K562 (cell line): ENCODE data around the gene EEF2K. TPM values are rescaled to one million over a fixed set of nuclear protein-coding genes. Genes with fewer than 3 reads are reported as not detected.

Experiments used
- ATAC-seq: fragments of 200-7000 bp; cut with Tn5 transposase; 3 replicates; pipeline ENCODE4 v1.9.1; 2020; ENCODE audit warnings: moderate library complexity
- BruUV-seq: library from RNA; stranded (reverse); fragments of 400-500 nt; replicated peaks from 2 replicates; lab custom pipeline; 2021; lab: Mats Ljungman, UMichigan
- CTCF ChIA-PET: fragments of 300-600 bp; formaldehyde crosslinking; extraction: SDS; loops from one replicate; lab custom pipeline; 2021; ENCODE audit warnings: low intra/inter-chr PET ratio; lab: Yijun Ruan, JAX
- POLR2A ChIA-PET: fragments of 300-600, 350-650 bp; sonication (Branson Sonifier 250); formaldehyde crosslinking; extraction: SDS; loops from one replicate; lab custom pipeline; 2021; ENCODE audit warnings: antibody characterized with exemption, inconsistent platforms; lab: Yijun Ruan, JAX
- DNase-seq, 4 experiments: peaks; one replicate each; pipeline versions ENCODE4 v3.0.0 to v3.0.0-alpha.2; 2011 to 2018; ENCODE audit warnings: low spot score in 3 of 4, mixed read lengths in 3 of 4; ENCODE audit errors: extremely low read depth in 1 of 4
- FAIRE-seq: peaks from 2 replicates; lab custom pipeline; 2011; peaks lifted over from hg19 to GRCh38; lab: Jason Lieb, UNC
- H2AFZ ChIP-seq: 2 replicates; pipeline ENCODE4 v1.6.0; 2011; ENCODE audit warnings: low read depth, low read length, control low read depth, inconsistent platforms
- H3K27ac ChIP-seq: fragments of 200-600 bp; 3 replicates; pipeline ENCODE4 v1.8.0; 2011; ENCODE audit warnings: low read depth, mild to moderate bottlenecking, control low read depth, inconsistent platforms, low read length, moderate library complexity, mixed read lengths; ENCODE audit errors: extremely low read depth
- H3K27me3 ChIP-seq, 2 experiments: fragments of 300-600 bp in 1 of 2; 2 replicates in 1 of 2; 3 replicates in 1 of 2; pipeline versions ENCODE4 v1.6.0 to v1.8.0; 2011; ENCODE audit warnings: inconsistent platforms in 2 of 2, low read length in 2 of 2, mild to moderate bottlenecking in 1 of 2, mixed read lengths in 1 of 2, moderate library complexity in 1 of 2; ENCODE audit not compliant: control insufficient read depth in 2 of 2, insufficient read depth in 2 of 2
- H3K36me3 ChIP-seq: fragments of 300-600 bp; 3 replicates; pipeline ENCODE4 v1.8.0; 2011; ENCODE audit warnings: mild to moderate bottlenecking, low read length, inconsistent platforms; ENCODE audit not compliant: control insufficient read depth, insufficient read depth
- H3K4me1 ChIP-seq, 2 experiments: fragments of 200-600 bp in 1 of 2; replicated peaks in 1 of 2; 2 replicates in 1 of 2; 3 replicates in 1 of 2; pipeline versions ENCODE4 v1.5.1 to v1.8.0; 2011; ENCODE audit warnings: inconsistent platforms in 2 of 2, low read length in 2 of 2, mild to moderate bottlenecking in 1 of 2, mixed read lengths in 1 of 2, moderate library complexity in 1 of 2; ENCODE audit not compliant: control insufficient read depth in 2 of 2, insufficient read depth in 2 of 2
- H3K4me2 ChIP-seq: 2 replicates; pipeline ENCODE4 v1.6.1; 2011; ENCODE audit warnings: low read length, control low read depth, inconsistent platforms, mixed read lengths; ENCODE audit not compliant: insufficient read depth
- H3K4me3 ChIP-seq: fragments of 200-600 bp; sonication (generic), shearing (Covaris generic); 2 replicates; pipeline ENCODE4 v1.5.1; 2016; ENCODE audit warnings: control low read depth, inconsistent platforms
- H3K79me2 ChIP-seq: fragments of 200-600 bp; 3 replicates; pipeline ENCODE4 v1.8.0; 2011; ENCODE audit warnings: low read length, inconsistent platforms; ENCODE audit not compliant: control insufficient read depth, insufficient read depth
- H3K9ac ChIP-seq, 2 experiments: 2 replicates each; pipeline versions ENCODE4 v1.6.0 to v1.6.1; 2011; ENCODE audit warnings: low read depth in 2 of 2, low read length in 2 of 2, control low read depth in 1 of 2, inconsistent platforms in 1 of 2, mild to moderate bottlenecking in 1 of 2, mixed read lengths in 1 of 2; ENCODE audit not compliant: insufficient read depth in 1 of 2
- H3K9me1 ChIP-seq: one replicate; pipeline ENCODE4 v1.6.0; 2011; ENCODE audit warnings: inconsistent platforms, mild to moderate bottlenecking, low read length, moderate library complexity; ENCODE audit not compliant: control insufficient read depth, insufficient read depth
- H3K9me3 ChIP-seq: replicated peaks from 2 replicates; pipeline ENCODE4 v1.5.1; 2011; ENCODE audit warnings: low read depth, low read length, inconsistent platforms; ENCODE audit not compliant: control insufficient read depth, insufficient read depth
- H4K20me1 ChIP-seq: replicated peaks from 2 replicates; pipeline ENCODE4 v1.6.1; 2011; ENCODE audit warnings: low read length, inconsistent platforms, mixed read lengths; ENCODE audit not compliant: control insufficient read depth, insufficient read depth
- ETV6 ChIP-seq, 3 experiments: fragments of 150-350 bp in 1 of 3; sonication (generic) in 1 of 3; formaldehyde crosslinking in 1 of 3; IDR thresholded peaks; 2 replicates each; pipeline versions ENCODE4 v1.6.1 to v1.8.0; 2014 to 2022; ENCODE audit warnings: borderline replicate concordance in 2 of 3, low read depth in 2 of 3, antibody characterized with exemption in 1 of 3, low read length in 1 of 3, mild to moderate bottlenecking in 1 of 3, missing genetic modification reagents in 1 of 3
- GTF2A2 ChIP-seq: IDR thresholded peaks from 2 replicates; pipeline ENCODE4 v1.6.1; 2016; ENCODE audit warnings: mild to moderate bottlenecking, missing genetic modification characterization, missing compliant biosample characterization
- HDAC6 ChIP-seq: IDR thresholded peaks from 2 replicates; pipeline ENCODE4 v1.6.1; 2012; ENCODE audit warnings: low read depth, mild to moderate bottlenecking, control low read depth, inconsistent platforms, low read length, moderate library complexity
- JUNB ChIP-seq: fragments of 450-650 bp; formaldehyde crosslinking; conservative IDR thresholded peaks from 2 replicates; pipeline ENCODE4 v1.4.0; 2020; ENCODE audit warnings: mild to moderate bottlenecking
- MXI1 ChIP-seq: IDR thresholded peaks from 2 replicates; pipeline ENCODE4 v1.6.1; 2011; ENCODE audit warnings: low read depth, mild to moderate bottlenecking, improper control_type of control experiment, low read length
- POLR2AphosphoS5 ChIP-seq: IDR thresholded peaks from 2 replicates; pipeline ENCODE4 v1.6.1; 2011; ENCODE audit warnings: mild to moderate bottlenecking, low read depth, low read length, moderate library complexity; ENCODE audit not compliant: control insufficient read depth, insufficient read depth
- RBM25 ChIP-seq: fragments of 200-400 bp; formaldehyde crosslinking; IDR thresholded peaks from 2 replicates; pipeline ENCODE4 v1.6.1; 2018; ENCODE audit warnings: low read length, low read depth, moderate library complexity; ENCODE audit not compliant: severe bottlenecking
- ZBTB17 ChIP-seq: fragments of 450-650 bp; formaldehyde crosslinking; IDR thresholded peaks from 2 replicates; pipeline ENCODE4 v1.4.0; 2020; ENCODE audit warnings: mild to moderate bottlenecking
- ZNF197 ChIP-seq: fragments of 200-800 bp; sonication (Bioruptor generic); IDR thresholded peaks from 2 replicates; pipeline ENCODE4 v1.6.1; 2016; ENCODE audit warnings: low read depth, missing genetic modification characterization, missing compliant biosample characterization
- ZNF551 ChIP-seq: fragments of 250-450 bp; sonication (Bioruptor Pico); IDR thresholded peaks from 2 replicates; pipeline ENCODE4 v1.5.0; 2021; ENCODE audit warnings: mild to moderate bottlenecking, moderate library complexity
- WGBS: fragments of 100-300 bp; shearing (Covaris generic); methylation state at CpG from one replicate; pipeline ENCODE4 v1.1.6; 2016; ENCODE audit warnings: low coverage, mixed read lengths; ENCODE audit not compliant: insufficient coverage; ENCODE audit errors: missing lambda C conversion rate; 5-methylcytosine and 5-hydroxymethylcytosine counted together
- in situ Hi-C: fragments of 300-500 bp; cut with MboI; formaldehyde crosslinking; loops from 4 replicates; pipeline ENCODE4 v1.15.0; 2018; ENCODE audit warnings: inconsistent platforms, mixed read lengths
- intact Hi-C: fragments of 100-400 bp; cut with micrococcal nuclease; formaldehyde crosslinking; loops from 2 replicates; pipeline ENCODE4 v1.14.2; 2022
- polyA plus RNA-seq, 8 experiments: library from polyadenylated mRNA; depleted of rRNA in 4 of 8; stranded (reverse) in 5 of 8; unstranded in 3 of 8; fragments of >200 nt; fragmentation: Nextera tagmentation in 2 of 8; fragmentation: Illumina TruSeq in 1 of 8; extraction: Ambion mirVana in 2 of 8; extraction: Trizol in 1 of 8; gene quantifications; 2 replicates each; pipeline versions ENCODE4 v1.2.1 to v1.2.3, GENCODE V29; 2011 to 2014; ENCODE audit warnings: inconsistent platforms in 1 of 8, missing spikeins in 1 of 8
- total RNA-seq, 7 experiments: library from RNA; depleted of rRNA in 6 of 7; stranded (reverse); fragments of >200 nt in 6 of 7; fragmentation: Illumina TruSeq in 2 of 7; extraction: Trizol in 2 of 7; gene quantifications; 2 replicates each; pipeline versions ENCODE4 v1.2.1 to v1.2.3, GENCODE V29; 2011 to 2021; ENCODE audit warnings: low replicate concordance in 1 of 7
- TF ChIP-seq, protein P1 (sequence below): fragments of 450-650 bp; IDR thresholded peaks from 2 replicates; pipeline ENCODE4 v1.6.1; 2016; ENCODE audit warnings: missing biosample characterization, missing genetic modification characterization
- TF ChIP-seq, protein P2 (sequence below), 3 experiments: IDR thresholded peaks in 2 of 3; conservative IDR thresholded peaks in 1 of 3; 2 replicates each; pipeline ENCODE4 v1.5.1; 2011 to 2012; ENCODE audit warnings: low read length in 3 of 3, mild to moderate bottlenecking in 3 of 3, control low read depth in 2 of 3, improper control_type of control experiment in 1 of 3, inconsistent platforms in 1 of 3, low read depth in 1 of 3, mixed read lengths in 1 of 3, moderate library complexity in 1 of 3; ENCODE audit not compliant: insufficient read depth in 2 of 3

EEF2K gene
- total and polyA plus RNA-seq, 9 of the 15 experiments (the other 6 are each of a cell fraction or from before 2014, with no cell fraction given): 3.0 to 35.2 (median 12.2) TPM

DNA sequence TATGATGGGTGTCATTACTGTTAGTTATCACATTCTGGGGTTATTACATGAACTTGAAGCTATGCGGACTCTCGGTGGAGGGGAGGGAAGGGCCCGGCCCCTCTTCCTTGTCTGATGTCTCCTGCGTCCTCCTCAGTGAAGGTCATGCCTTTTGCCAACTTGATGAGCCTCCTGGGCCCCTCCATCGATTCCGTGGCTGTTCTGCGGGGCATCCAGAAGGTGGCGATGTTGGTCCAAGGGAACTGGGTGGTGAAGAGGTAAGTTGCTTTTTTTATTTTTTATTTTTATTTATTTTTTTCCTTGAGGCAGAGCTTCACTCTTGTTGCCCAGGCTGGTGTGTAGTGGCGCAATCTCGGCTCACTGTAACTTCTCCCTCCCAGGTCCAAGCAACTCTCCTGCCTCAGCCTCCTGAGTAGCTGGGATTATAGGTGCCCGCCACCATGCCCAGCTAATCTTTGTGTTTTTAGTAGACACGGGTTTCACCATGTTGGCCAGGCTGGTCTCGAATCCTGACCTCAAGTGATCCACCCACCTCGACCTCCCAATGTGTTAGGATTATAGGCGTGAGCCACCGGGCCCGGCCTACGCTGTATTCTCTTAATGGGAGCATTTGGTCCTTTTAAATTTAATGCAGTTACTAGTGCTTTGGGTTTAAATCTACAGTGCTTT, 112.7 kb downstream of the EEF2K start:
- ATAC-seq: peak; percentile 55
- no peak overlapping the region for H3K4me2 ChIP-seq
- no peaks in the 10 kb centered on the region for H3K9me1 ChIP-seq
- ChIA-PET CTCF (interaction anchor here (1.1 kb wide), 1 partner anchor 1162 kb away, joined by 5 read pairs; no protein-coding TSS in a partner anchor), POLR2A (interaction anchor here (0.6 kb wide), 1 partner anchor 70 kb away, joined by 3 read pairs; no protein-coding TSS in a partner anchor)
- no peak overlapping the region for H3K27ac ChIP-seq
- H3K27me3 ChIP-seq: no peaks in the 10 kb centered on the region
- no peak overlapping the region for H2AFZ ChIP-seq
- intact Hi-C loops: loop anchor here (2.0 kb wide), 1 partner anchor 1168 kb away; the partner anchor contains the start of gene DNAH3
- 75% methylated on average over 17 of the region's 18 CpGs for WGBS
- H3K4me1 ChIP-seq: peaks cover 0 to 3% of the 10 kb centered on the region in 2 experiments; a peak in 2 of 5 replicates
- peak; percentile 45 to 52 (median 52) for DNase-seq
- peaks cover 18% of the 10 kb centered on the region for H3K79me2 ChIP-seq
- no peaks in the 10 kb centered on the region for H3K9me3 ChIP-seq
- in situ Hi-C loops: loop anchor here (10.0 kb wide), 1 partner anchor 1164 kb away; the partner anchor contains the start of genes DNAH3 and LDAF1
- H3K4me3 ChIP-seq: no peak overlapping the region
- H4K20me1 ChIP-seq: peaks cover 21% of the 10 kb centered on the region
- H3K36me3 ChIP-seq: peaks cover 95% of the 10 kb centered on the region
- no peak overlapping the region for H3K9ac ChIP-seq
- peak; percentile 35 for FAIRE-seq
- BruUV-seq: no TSS peak
- TF ChIP-seq ZNF551 (CRISPR knock-in tag): no peak
- TF ChIP-seq GTF2A2 (tag): no peak
- 0 out of 2 replicates have a peak, but pooled peaks have one; percentile 27 for TF ChIP-seq POLR2AphosphoS5
- TF ChIP-seq, protein P1, sequence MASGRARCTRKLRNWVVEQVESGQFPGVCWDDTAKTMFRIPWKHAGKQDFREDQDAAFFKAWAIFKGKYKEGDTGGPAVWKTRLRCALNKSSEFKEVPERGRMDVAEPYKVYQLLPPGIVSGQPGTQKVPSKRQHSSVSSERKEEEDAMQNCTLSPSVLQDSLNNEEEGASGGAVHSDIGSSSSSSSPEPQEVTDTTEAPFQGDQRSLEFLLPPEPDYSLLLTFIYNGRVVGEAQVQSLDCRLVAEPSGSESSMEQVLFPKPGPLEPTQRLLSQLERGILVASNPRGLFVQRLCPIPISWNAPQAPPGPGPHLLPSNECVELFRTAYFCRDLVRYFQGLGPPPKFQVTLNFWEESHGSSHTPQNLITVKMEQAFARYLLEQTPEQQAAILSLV: no peak
- no peak for TF ChIP-seq ZBTB17 (CRISPR knock-in tag)
- no peak for TF ChIP-seq ETV6 (IDR thresholded peaks at IDR 0.05; ENCODE audit: borderline replicate concordance in 1 of 2, low read depth in 2 of 2, low read length in 1 of 2)
- TF ChIP-seq ETV6 (CRISPR knock-in tag; IDR thresholded peaks at IDR 0.05; ENCODE audit: borderline replicate concordance): no peak
- no peak for TF ChIP-seq ZNF197 (CRISPR knock-in tag)
- no peak for TF ChIP-seq RBM25
- no peak for TF ChIP-seq MXI1
- no peak for TF ChIP-seq JUNB (CRISPR knock-in tag)
- TF ChIP-seq, protein P2, sequence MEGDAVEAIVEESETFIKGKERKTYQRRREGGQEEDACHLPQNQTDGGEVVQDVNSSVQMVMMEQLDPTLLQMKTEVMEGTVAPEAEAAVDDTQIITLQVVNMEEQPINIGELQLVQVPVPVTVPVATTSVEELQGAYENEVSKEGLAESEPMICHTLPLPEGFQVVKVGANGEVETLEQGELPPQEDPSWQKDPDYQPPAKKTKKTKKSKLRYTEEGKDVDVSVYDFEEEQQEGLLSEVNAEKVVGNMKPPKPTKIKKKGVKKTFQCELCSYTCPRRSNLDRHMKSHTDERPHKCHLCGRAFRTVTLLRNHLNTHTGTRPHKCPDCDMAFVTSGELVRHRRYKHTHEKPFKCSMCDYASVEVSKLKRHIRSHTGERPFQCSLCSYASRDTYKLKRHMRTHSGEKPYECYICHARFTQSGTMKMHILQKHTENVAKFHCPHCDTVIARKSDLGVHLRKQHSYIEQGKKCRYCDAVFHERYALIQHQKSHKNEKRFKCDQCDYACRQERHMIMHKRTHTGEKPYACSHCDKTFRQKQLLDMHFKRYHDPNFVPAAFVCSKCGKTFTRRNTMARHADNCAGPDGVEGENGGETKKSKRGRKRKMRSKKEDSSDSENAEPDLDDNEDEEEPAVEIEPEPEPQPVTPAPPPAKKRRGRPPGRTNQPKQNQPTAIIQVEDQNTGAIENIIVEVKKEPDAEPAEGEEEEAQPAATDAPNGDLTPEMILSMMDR (IDR thresholded peaks at IDR 0.05 in 2 of 3, conservative IDR thresholded peaks at IDR 0.05 in 1 of 3; ENCODE audit: insufficient read depth in 2 of 3, low read depth in 1 of 3, low read length in 3 of 3): peak; percentile 69 to 74 (median 72)
- no peak for TF ChIP-seq HDAC6
